GM13976 (cell line): Measurements from ENCODE around the gene LENG9.

Experiments used
- DNase-seq: peaks from one replicate; pipeline ENCODE4 v3.0.0; 2012; ENCODE audit warnings: low spot score
- in situ Hi-C: fragments of 300-500 bp; cut with MboI; formaldehyde crosslinking; loops from one replicate; pipeline ENCODE4 v1.12.0; 2022; ENCODE audit warnings: low sequenced_read_pairs, mixed read lengths, inconsistent platforms; ENCODE audit not compliant: unreplicated experiment
- TF ChIP-seq, protein P1 (sequence below): IDR thresholded peaks from 2 replicates; pipeline ENCODE4 v1.5.1; 2012; ENCODE audit warnings: borderline replicate concordance, mild to moderate bottlenecking; ENCODE audit not compliant: insufficient read depth; ENCODE audit errors: extremely low read depth, missing control alignments, control extremely low read depth

The LENG9 gene

DNA sequence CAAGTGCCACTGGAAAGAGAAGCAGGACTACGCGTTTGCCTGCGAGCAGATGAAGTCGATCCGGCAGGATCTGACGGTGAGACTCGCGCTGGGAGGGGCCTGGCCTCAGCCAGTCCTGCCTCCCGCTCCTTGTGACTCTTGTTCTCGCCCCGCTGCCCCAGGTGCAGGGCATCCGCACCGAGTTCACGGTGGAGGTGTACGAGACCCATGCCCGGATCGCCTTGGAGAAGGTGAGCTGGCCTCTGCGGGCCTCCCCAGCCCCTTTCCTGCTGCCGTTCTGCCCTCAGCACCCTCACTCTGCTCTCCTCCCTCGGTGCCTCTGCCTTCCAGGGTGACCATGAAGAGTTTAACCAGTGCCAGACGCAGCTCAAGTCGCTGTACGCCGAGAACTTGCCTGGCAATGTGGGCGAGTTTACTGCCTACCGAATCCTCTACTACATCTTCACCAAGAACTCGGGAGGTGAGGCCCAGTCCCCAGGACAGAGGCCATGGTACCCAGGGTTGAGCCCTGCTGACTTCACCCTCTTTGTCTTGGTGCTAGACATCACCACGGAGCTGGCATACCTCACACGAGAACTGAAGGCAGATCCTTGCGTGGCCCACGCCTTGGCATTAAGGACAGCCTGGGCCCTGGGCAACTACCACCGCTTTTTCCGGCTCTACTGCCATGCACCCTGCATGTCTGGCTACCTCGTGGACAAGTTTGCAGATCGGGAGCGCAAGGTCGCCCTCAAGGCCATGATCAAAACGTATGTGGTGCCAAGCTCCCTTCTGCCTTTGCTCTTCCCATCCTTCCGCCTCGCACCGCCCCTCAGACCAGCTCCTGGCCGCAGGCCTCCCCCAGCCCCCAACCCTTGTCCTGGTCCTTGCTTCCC lies 5.6 kb downstream of the LENG9 start:
- TF ChIP-seq, protein P1, sequence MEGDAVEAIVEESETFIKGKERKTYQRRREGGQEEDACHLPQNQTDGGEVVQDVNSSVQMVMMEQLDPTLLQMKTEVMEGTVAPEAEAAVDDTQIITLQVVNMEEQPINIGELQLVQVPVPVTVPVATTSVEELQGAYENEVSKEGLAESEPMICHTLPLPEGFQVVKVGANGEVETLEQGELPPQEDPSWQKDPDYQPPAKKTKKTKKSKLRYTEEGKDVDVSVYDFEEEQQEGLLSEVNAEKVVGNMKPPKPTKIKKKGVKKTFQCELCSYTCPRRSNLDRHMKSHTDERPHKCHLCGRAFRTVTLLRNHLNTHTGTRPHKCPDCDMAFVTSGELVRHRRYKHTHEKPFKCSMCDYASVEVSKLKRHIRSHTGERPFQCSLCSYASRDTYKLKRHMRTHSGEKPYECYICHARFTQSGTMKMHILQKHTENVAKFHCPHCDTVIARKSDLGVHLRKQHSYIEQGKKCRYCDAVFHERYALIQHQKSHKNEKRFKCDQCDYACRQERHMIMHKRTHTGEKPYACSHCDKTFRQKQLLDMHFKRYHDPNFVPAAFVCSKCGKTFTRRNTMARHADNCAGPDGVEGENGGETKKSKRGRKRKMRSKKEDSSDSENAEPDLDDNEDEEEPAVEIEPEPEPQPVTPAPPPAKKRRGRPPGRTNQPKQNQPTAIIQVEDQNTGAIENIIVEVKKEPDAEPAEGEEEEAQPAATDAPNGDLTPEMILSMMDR = no peak
- in situ Hi-C loops = no loop called here
- no peak for DNase-seq

DNA sequence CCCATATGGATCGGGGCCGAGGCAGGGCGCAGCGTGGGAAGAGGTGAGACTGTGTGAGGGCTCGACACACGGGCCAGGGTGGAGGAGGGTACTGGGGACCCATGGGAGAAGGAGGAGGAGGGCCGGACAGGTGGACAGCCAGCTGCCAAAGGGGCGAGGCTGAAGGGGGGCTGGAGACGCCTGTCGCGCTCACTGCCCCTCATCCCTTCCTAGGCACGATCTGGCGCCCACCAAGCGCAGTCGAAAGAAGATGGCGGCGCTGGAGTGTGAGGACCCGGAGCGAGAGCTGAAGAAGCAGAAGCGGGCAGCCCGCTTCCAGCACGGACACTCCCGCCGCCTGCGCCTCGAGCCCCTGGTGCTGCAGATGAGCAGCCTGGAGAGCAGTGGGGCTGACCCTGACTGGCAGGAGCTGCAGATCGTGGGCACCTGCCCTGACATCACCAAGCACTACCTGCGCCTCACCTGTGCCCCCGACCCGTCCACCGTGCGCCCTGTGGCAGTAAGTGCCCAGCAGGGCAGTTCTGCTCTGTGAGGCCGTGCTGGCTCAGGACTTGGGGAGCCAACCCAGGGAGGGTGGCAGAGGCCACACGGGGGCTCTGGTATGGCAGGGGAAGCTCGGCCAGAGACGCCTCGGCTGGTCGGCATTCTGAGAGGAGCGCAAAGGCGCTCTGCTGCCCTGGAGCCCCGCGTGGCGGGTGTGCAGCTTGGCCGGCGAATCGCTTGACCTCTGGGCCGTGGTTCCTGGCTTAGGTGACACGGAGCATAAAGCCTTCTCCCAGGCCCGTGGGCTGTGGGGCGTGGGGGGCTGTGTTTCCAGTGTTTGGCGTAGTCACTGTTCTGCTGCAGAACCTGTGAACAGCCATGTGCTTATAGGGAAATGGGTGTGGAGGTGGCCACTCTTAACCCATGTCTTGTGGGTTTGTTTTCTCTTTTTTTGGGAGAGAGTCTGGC lies 6.9 kb downstream of the LENG9 start:
- TF ChIP-seq, protein P1 = no peak
- in situ Hi-C loops = no loop called here
- DNase-seq = no peak

DNA sequence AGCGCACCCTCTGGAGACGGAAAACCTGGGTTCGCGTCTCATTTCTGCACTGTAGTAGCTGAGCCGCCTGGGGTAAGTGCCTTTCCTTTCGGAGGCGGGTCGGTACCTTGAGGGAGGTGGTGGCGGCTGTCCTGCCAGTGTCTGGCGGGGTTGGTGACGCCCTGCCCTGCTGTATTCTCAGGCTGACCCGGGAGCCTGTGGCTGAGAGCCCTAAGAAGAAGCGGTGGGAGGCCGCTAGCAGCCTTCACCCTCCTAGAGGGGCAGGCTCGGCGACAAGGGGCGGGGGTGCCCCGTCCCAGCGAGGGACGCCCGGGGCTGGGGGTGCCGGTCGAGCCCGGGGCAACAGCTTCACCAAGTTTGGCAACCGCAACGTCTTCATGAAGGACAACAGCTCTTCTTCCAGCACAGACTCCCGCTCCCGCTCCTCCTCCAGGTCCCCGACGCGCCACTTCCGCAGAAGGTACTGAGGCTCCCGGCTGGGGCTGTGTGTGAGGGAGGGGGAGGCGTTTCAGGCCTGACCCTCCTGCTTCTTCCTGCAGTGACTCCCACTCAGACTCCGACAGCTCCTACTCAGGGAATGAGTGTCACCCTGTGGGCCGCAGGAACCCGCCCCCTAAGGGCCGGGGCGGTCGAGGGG lies 7.7 kb downstream of the LENG9 start:
- no peak for DNase-seq
- TF ChIP-seq, protein P1 = no peak
- in situ Hi-C loops = no loop called here

DNA sequence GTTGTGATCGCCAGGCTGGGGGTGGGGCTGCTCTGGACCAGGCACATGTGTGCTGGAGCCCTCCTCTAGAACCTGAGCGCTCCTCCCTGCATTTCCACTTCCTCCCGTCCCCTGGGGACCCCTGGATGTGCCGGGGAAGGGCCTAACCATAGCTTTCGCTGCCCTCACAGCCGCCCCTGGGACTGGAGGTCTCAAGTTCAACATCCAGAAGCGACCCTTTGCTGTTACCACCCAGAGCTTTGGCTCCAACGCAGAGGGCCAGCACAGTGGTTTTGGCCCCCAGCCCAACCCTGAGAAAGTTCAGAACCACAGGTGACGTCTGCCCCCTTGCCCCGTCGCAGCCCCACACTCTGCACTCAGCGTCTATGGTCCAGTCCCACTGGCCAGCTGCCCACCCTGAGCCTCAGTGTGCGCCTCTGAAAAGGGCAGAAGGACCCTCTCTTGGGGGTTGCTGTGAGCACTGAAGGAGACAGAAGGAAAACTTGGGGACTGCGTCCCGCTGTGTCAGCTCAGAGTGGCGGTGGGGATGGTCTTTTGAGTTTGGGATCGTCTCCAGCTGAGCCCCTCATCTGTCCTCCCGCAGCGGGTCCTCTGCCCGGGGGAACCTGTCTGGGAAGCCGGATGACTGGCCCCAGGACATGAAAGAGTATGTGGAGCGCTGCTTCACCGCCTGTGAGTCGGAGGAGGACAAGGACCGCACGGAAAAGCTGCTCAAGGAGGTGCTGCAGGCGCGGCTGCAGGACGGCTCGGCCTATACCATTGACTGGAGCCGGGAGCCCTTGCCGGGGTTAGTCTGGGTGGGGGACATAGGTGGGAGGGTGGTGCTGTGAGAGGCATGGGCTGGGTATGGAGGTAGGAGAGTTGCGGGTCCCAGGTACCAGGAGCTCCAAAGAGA lies 8.6 kb downstream of the LENG9 start:
- DNase-seq = no peak
- in situ Hi-C loops = no loop called here
- TF ChIP-seq, protein P1 = no peak

DNA sequence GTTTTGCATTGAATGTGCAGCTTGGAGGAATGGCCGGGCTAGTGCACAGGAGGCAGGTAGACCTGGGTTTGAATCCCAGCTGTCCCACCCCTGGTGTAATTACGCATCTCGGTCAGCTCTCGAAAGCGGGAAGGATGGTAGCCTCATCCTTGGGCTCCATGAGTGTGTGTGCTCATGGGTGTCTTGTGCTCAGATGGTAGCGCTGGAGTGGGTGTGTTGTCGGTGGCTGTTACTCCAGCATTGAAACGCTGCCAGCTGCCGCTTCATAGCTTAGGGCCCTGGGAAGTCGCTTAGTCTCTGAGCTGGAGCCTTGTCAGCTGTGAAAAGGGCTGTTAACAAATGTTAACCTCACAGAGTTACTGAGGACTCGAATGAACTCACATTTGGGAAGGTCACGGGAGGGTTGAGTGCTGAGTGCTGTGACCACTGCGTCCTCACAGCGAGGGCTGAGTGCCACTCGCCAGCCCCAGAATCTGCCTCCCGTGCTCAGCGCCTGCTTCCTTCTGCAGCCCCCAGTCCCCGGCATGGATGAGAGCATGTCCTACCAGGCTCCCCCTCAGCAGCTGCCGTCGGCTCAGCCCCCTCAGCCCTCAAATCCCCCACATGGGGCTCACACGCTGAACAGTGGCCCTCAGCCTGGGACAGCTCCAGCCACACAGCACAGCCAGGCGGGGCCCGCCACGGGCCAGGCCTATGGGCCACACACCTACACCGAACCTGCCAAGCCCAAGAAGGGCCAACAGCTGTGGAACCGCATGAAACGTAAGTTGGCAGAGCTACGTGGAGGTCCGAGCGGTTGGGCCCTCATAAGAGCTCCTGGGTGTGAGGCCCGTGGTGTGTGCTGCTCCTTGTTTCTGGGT lies 9.4 kb downstream of the LENG9 start:
- in situ Hi-C loops = no loop called here
- no peak for DNase-seq
- TF ChIP-seq, protein P1 = no peak
